Smooth muscle cell (in vitro differentiated cells): Measurements from ENCODE around the gene TIGD2. TPM values are rescaled to one million over a fixed set of nuclear protein-coding genes. Genes with fewer than 3 reads are reported as not detected.

Experiments used
- DNase-seq: peaks from one replicate; lab custom pipeline; 2025; ENCODE audit not compliant: unreplicated experiment; lab: John Stamatoyannopoulos, UW
- H2AFZ ChIP-seq: fragments of 200-600 bp; sonication (generic); 2 replicates; pipeline ENCODE4 v1.6.0; 2016; ENCODE audit warnings: antibody characterized with exemption, low read depth, mild to moderate bottlenecking
- H3F3A ChIP-seq: fragments of 200-600 bp; sonication (generic); 2 replicates; pipeline ENCODE4 v1.6.0; 2017; ENCODE audit warnings: antibody characterized with exemption, low read depth
- H3K27ac ChIP-seq: fragments of 200-600 bp; sonication (generic); 2 replicates; pipeline ENCODE4 v1.5.1; 2016; ENCODE audit warnings: low read depth, mild to moderate bottlenecking
- H3K27me3 ChIP-seq: fragments of 200-600 bp; sonication (generic); 2 replicates; pipeline ENCODE4 v1.6.1; 2016; ENCODE audit warnings: low read depth, mild to moderate bottlenecking
- H3K36me3 ChIP-seq: fragments of 200-600 bp; sonication (generic); 2 replicates; pipeline ENCODE4 v1.5.1; 2016; ENCODE audit warnings: low read depth
- H3K4me1 ChIP-seq: fragments of 200-600 bp; sonication (generic); 2 replicates; pipeline ENCODE4 v1.5.1; 2016; ENCODE audit warnings: low read depth
- H3K4me2 ChIP-seq: fragments of 200-600 bp; sonication (generic); 2 replicates; pipeline ENCODE4 v1.6.0; 2016; ENCODE audit warnings: mild to moderate bottlenecking
- H3K4me3 ChIP-seq: fragments of 200-600 bp; sonication (generic); 2 replicates; pipeline ENCODE4 v1.5.1; 2016; ENCODE audit warnings: mild to moderate bottlenecking
- H3K79me2 ChIP-seq: fragments of 200-600 bp; sonication (generic); 2 replicates; pipeline ENCODE4 v1.6.0; 2016; ENCODE audit warnings: low read depth, mild to moderate bottlenecking
- H3K9ac ChIP-seq: fragments of 200-600 bp; sonication (generic); 2 replicates; pipeline ENCODE4 v1.6.0; 2016; ENCODE audit warnings: low read depth
- H3K9me3 ChIP-seq: fragments of 200-600 bp; sonication (generic); replicated peaks from 2 replicates; pipeline ENCODE4 v1.5.1; 2016; ENCODE audit warnings: low read depth
- H4K20me1 ChIP-seq: fragments of 200-600 bp; sonication (generic); 2 replicates; pipeline ENCODE4 v1.6.0; 2016; ENCODE audit warnings: low read depth
- WGBS: methylation state at CpG from one replicate; pipeline ENCODE4 v1.1.7; 2016; ENCODE audit warnings: low lambda C conversion rate; 5-methylcytosine and 5-hydroxymethylcytosine counted together
- polyA plus RNA-seq: library from polyadenylated mRNA; unstranded; fragments of >200 nt; fragmentation: Nextera tagmentation; extraction: Ambion mirVana; gene quantifications from 2 replicates; pipeline ENCODE4 v1.2.1, GENCODE V29; 2016
- total RNA-seq: library from RNA; depleted of rRNA; stranded (reverse); fragments of >200 nt; gene quantifications from 2 replicates; pipeline ENCODE4 v1.2.3, GENCODE V29; 2014
- TF ChIP-seq, protein P1 (sequence below): fragments of 200-600 bp; sonication (generic); IDR thresholded peaks from 2 replicates; pipeline ENCODE4 v1.5.1; 2017; ENCODE audit warnings: borderline replicate concordance, mild to moderate bottlenecking, antibody characterized with exemption; ENCODE audit not compliant: insufficient read depth, poor library complexity, severe bottlenecking

The TIGD2 gene
- total and polyA plus RNA-seq, 2 experiments from 2014 or later = 3.8 to 7.5 TPM

DNA sequence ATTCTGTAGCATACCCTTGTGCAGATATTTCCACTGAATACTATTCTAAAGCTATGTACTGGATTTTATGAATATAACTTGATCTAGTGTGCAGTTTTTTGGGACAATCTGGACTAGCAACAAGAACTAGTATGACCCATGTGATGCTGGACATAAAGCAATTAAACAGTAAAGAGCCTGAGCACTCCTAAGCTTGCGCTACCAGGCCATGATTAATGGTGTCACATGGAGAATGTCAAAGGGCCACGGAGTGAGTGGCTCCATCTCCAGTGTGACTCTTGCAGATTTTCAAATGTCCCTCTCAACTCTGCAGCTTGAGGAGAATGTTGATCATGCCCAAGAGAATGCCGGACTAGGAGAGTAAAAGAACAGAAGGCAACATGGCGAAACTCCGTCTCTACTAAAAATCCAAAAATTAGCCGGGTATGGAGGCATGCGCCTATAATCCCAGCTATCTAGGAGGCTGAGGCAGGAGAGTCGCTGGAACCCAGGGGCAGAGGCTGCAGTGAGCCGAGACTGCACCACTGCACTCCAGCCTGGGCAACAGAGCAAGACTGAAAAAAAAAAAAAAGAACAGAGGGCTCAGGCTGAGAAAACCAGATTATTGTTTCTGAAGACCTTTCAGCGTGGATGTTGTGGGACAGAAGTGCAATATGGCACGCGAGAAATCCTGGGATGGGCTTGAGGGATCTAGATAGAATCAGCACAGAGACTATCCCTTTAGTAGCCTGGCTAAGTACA is 45.0 kb downstream of the TIGD2 start:
- H3K9me3 ChIP-seq = no peaks in the 10 kb centered on the region

DNA sequence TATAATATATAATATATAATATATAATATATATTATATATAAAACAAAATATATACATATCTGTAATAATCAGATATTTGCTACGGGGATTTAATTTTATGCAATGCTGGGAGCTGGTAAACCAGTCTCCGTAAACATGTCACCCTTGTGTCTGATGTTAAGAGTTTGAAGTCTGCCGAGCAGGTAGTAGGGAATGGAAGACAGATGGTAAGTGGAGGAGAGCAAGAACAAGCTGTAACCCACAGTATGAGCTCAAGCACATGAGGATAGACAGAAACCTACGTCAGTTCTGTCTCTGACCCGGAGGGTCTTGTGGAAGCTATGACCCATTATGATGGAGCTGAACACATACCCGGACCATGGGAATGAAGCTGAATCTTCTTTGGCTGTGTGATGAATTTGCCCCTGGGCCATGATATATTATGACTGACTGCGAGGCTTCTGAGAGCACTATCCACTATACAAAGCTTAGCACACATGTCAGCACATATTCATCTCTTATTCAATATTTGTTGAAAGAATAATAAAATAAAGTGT is 46.2 kb downstream of the TIGD2 start:
- no peak for DNase-seq
- TF ChIP-seq, protein P1, sequence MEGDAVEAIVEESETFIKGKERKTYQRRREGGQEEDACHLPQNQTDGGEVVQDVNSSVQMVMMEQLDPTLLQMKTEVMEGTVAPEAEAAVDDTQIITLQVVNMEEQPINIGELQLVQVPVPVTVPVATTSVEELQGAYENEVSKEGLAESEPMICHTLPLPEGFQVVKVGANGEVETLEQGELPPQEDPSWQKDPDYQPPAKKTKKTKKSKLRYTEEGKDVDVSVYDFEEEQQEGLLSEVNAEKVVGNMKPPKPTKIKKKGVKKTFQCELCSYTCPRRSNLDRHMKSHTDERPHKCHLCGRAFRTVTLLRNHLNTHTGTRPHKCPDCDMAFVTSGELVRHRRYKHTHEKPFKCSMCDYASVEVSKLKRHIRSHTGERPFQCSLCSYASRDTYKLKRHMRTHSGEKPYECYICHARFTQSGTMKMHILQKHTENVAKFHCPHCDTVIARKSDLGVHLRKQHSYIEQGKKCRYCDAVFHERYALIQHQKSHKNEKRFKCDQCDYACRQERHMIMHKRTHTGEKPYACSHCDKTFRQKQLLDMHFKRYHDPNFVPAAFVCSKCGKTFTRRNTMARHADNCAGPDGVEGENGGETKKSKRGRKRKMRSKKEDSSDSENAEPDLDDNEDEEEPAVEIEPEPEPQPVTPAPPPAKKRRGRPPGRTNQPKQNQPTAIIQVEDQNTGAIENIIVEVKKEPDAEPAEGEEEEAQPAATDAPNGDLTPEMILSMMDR = no peak
- H2AFZ ChIP-seq = no peak overlapping the region
- no peaks in the 10 kb centered on the region for H3K27me3 ChIP-seq
- H3F3A ChIP-seq = no peaks in the 10 kb centered on the region
- no peaks in the 10 kb centered on the region for H3K9me3 ChIP-seq
- no peak overlapping the region for H3K4me2 ChIP-seq
- 90% methylated on average over 7 of the region's 7 CpGs for WGBS
- H3K9ac ChIP-seq = no peak overlapping the region
- H3K36me3 ChIP-seq = no peaks in the 10 kb centered on the region
- H3K4me3 ChIP-seq = no peak overlapping the region
- H4K20me1 ChIP-seq = no peaks in the 10 kb centered on the region
- no peaks in the 10 kb centered on the region for H3K4me1 ChIP-seq
- H3K27ac ChIP-seq = no peak overlapping the region
- H3K79me2 ChIP-seq = no peaks in the 10 kb centered on the region

More for the DNA sequence above, 45.0 kb downstream of the TIGD2 start:
- Histone ChIP-seq H3K79me2 (no peaks in the 10 kb centered on the region), H3K36me3 (no peaks in the 10 kb centered on the region), H3K4me3 (no peak overlapping the region), H3K4me1 (no peaks in the 10 kb centered on the region), H3K9ac (no peak overlapping the region), H3K27me3 (no peaks in the 10 kb centered on the region), H2AFZ (no peak overlapping the region), H3K27ac (no peak overlapping the region), H3F3A (no peaks in the 10 kb centered on the region), H3K4me2 (no peak overlapping the region), H4K20me1 (no peaks in the 10 kb centered on the region)
- TF ChIP-seq, protein P1 = no peak
- DNase-seq = no peak
- 91% methylated on average over 12 of the region's 12 CpGs for WGBS

DNA sequence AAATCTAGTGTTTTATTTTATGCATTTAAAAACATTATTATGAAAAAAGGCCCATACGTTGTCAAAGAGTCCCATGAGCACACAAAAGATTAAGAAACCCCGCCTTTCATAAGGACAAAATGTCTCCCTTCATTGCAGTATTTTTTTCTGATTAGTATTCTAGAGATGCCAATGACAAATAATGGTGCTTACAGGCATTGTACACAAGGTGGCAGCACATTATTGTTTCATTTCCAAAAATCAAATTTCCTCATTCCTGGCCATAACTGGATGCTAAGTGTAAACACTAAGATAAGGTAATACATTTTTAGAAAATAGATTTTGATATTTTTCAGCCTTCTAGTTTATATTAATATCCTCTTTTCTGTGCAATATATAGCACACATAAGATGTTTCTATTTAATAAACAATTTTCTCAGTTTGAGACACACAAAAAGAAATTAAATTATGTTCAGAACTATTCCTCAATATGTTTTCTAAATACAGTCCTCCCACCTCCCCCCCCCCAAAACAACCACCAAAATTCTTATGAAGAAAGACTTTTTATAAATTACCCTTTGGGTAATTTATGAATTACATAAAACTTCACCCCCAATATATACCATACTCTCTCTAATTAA is 47.7 kb downstream of the TIGD2 start:
- TF ChIP-seq, protein P1 = peak; percentile 76
- Histone ChIP-seq H3K4me1 (no peaks in the 10 kb centered on the region), H2AFZ (peak overlapping the region; percentile 20), H3K79me2 (no peaks in the 10 kb centered on the region), H3K27ac (no peak overlapping the region), H3F3A (no peaks in the 10 kb centered on the region), H4K20me1 (no peaks in the 10 kb centered on the region), H3K9me3 (no peaks in the 10 kb centered on the region), H3K9ac (no peak overlapping the region), H3K36me3 (no peaks in the 10 kb centered on the region), H3K4me3 (no peak overlapping the region), H3K4me2 (no peak overlapping the region), H3K27me3 (no peaks in the 10 kb centered on the region)
- no peak for DNase-seq
- 7% methylated on average over 2 of the region's 2 CpGs for WGBS

GRCh38 chr4:89160806-89161205 is 49.5 kb downstream of the TIGD2 start:
- Histone ChIP-seq H3K9me3 (no peaks in the 10 kb centered on the region), H2AFZ (no peak overlapping the region), H3K27me3 (no peaks in the 10 kb centered on the region), H3K79me2 (no peaks in the 10 kb centered on the region), H3F3A (no peaks in the 10 kb centered on the region), H3K4me1 (no peaks in the 10 kb centered on the region), H3K4me3 (no peak overlapping the region), H3K36me3 (no peaks in the 10 kb centered on the region), H3K27ac (no peak overlapping the region), H3K4me2 (no peak overlapping the region), H3K9ac (no peak overlapping the region), H4K20me1 (no peaks in the 10 kb centered on the region)
- TF ChIP-seq, protein P1 = no peak
- DNase-seq = no peak
- WGBS = 83% methylated on average over 2 of the region's 2 CpGs
